H1 (cell line): Measurements from ENCODE around the gene ATPAF1. TPM values are rescaled to one million over a fixed set of nuclear protein-coding genes. Genes with fewer than 3 reads are reported as not detected.

Experiments
- BRCA1 ChIP-seq: IDR thresholded peaks from 2 replicates; pipeline ENCODE4 v1.6.1; 2012; ENCODE audit warnings: low read depth, low read length, improper control_type of control experiment
- CREB1 ChIP-seq: IDR thresholded peaks from 2 replicates; pipeline ENCODE4 v1.6.1; 2012; ENCODE audit warnings: inconsistent platforms
- CTBP2 ChIP-seq: IDR thresholded peaks from 2 replicates; pipeline ENCODE4 v1.7.0; 2011; ENCODE audit warnings: borderline replicate concordance, mild to moderate bottlenecking, moderate library complexity, mixed read lengths, low read length; ENCODE audit not compliant: insufficient read depth, insufficient read length
- EGR1 ChIP-seq: IDR thresholded peaks from 2 replicates; pipeline ENCODE4 v1.6.1; 2011; ENCODE audit warnings: low read depth, low read length, borderline replicate concordance
- FOSL1 ChIP-seq: IDR thresholded peaks from 2 replicates; pipeline ENCODE4 v1.6.1; 2011; ENCODE audit warnings: mild to moderate bottlenecking, low read depth, low read length, moderate library complexity; ENCODE audit not compliant: insufficient read depth
- HDAC6 ChIP-seq: IDR thresholded peaks from one replicate; pipeline ENCODE4 v1.7.1; 2012; ENCODE audit warnings: low read depth, mild to moderate bottlenecking, inconsistent platforms, low read length, moderate library complexity
- MAFK ChIP-seq: IDR thresholded peaks from 2 replicates; pipeline ENCODE4 v1.6.1; 2012; ENCODE audit warnings: low read depth, mild to moderate bottlenecking, improper control_type of control experiment, low read length
- NANOG ChIP-seq: IDR thresholded peaks from 2 replicates; pipeline ENCODE4 v1.6.1; 2011; ENCODE audit warnings: low read length, low read depth, mild to moderate bottlenecking, inconsistent platforms; ENCODE audit not compliant: insufficient read depth, poor library complexity, severe bottlenecking
- SAP30 ChIP-seq: fragments of 300-600 bp; sonication (generic); IDR thresholded peaks from 2 replicates; pipeline ENCODE4 v1.7.1; 2012; ENCODE audit warnings: low read length, moderate library complexity, mild to moderate bottlenecking, inconsistent platforms; ENCODE audit not compliant: insufficient read depth, insufficient replicate concordance
- SP4 ChIP-seq: IDR thresholded peaks from 2 replicates; pipeline ENCODE4 v1.6.1; 2012; ENCODE audit warnings: low read length, inconsistent platforms
- SRF ChIP-seq: IDR thresholded peaks from 2 replicates; pipeline ENCODE4 v1.6.1; 2011; ENCODE audit warnings: mild to moderate bottlenecking, low read depth, low read length, moderate library complexity
- polyA plus RNA-seq, 7 experiments: library from polyadenylated mRNA; depleted of rRNA in 3 of 7; stranded (reverse) in 5 of 7; unstranded in 2 of 7; fragments of >200 nt in 5 of 7; fragments of 200-250 nt in 2 of 7; gene quantifications; 1 replicate in 5 of 7; 2 replicates in 1 of 7; 4 replicates in 1 of 7; pipeline versions ENCODE4 v1.2.1 to v1.2.3, GENCODE V29; 2011 to 2013; ENCODE audit warnings: missing spikeins in 2 of 7, mixed read lengths in 2 of 7
- total RNA-seq: library from RNA; stranded (reverse); fragmentation: NEBNext Ultra II Directional; extraction: Animal tissue kit (Norgen Biotek cat#: 25700); gene quantifications from 2 replicates; pipeline ENCODE4 v1.2.1, GENCODE V29; 2021

Gene ATPAF1
- total and polyA plus RNA-seq, 2 of the 8 experiments (the other 6 are each of a cell fraction or from before 2014, with no cell fraction given) = 46.7 to 55.9 TPM

GRCh38 chr1:46603858-46604549 is 64.2 kb downstream of the ATPAF1 start, which contains the start of gene MKNK1 (continued):
- TF ChIP-seq FOSL1 (no peak), CTBP2 (no peak), HDAC6 (no peak), SAP30 (peak; percentile 45), BRCA1 (no peak), CREB1 (peak; percentile 49; the same call in 1 of the 2 replicates), SRF (no peak), EGR1 (peak; percentile 24; the same call in 1 of the 2 replicates), SP4 (peak; percentile 91; the same call in 1 of the 2 replicates), NANOG (no peak), MAFK (no peak)
